Hepatocyte (in vitro differentiated cells): ENCODE results near the gene TSPAN15. TPM values are rescaled to one million over a fixed set of nuclear protein-coding genes. Genes with fewer than 3 reads are reported as not detected.

Experiments
- DNase-seq: peaks from one replicate; pipeline ENCODE4 v3.0.0-alpha.2; 2016; ENCODE audit warnings: low spot score
- H2AFZ ChIP-seq: fragments of 200-600 bp; sonication (generic); 2 replicates; pipeline ENCODE4 v1.6.0; 2016; ENCODE audit warnings: antibody characterized with exemption, mild to moderate bottlenecking
- H3K27ac ChIP-seq: fragments of 200-600 bp; sonication (generic); 2 replicates; pipeline ENCODE4 v1.5.1; 2016; ENCODE audit warnings: mild to moderate bottlenecking
- H3K27me3 ChIP-seq: fragments of 200-600 bp; sonication (generic); 2 replicates; pipeline ENCODE4 v1.6.1; 2016
- H3K36me3 ChIP-seq: fragments of 200-600 bp; sonication (generic); replicated peaks from 2 replicates; pipeline ENCODE4 v1.5.1; 2016; ENCODE audit warnings: low read depth; ENCODE audit not compliant: insufficient read depth
- H3K4me1 ChIP-seq: fragments of 200-600 bp; sonication (generic); 2 replicates; pipeline ENCODE4 v1.5.1; 2016; ENCODE audit warnings: mild to moderate bottlenecking, moderate library complexity; ENCODE audit not compliant: insufficient read depth
- H3K4me2 ChIP-seq: fragments of 200-600 bp; sonication (generic); 2 replicates; pipeline ENCODE4 v1.6.0; 2016
- H3K4me3 ChIP-seq: fragments of 200-600 bp; sonication (generic); 2 replicates; pipeline ENCODE4 v1.5.1; 2016; ENCODE audit warnings: mild to moderate bottlenecking
- H3K79me2 ChIP-seq: fragments of 200-600 bp; sonication (generic); 2 replicates; pipeline ENCODE4 v1.6.0; 2017; ENCODE audit warnings: mild to moderate bottlenecking
- H3K9me2 ChIP-seq: fragments of 200-600 bp; sonication (generic); replicated peaks from 2 replicates; pipeline ENCODE4 v1.6.0; 2017; ENCODE audit warnings: mild to moderate bottlenecking; ENCODE audit not compliant: insufficient read depth
- H3K9me3 ChIP-seq: fragments of 200-600 bp; sonication (generic); 2 replicates; pipeline ENCODE4 v1.5.1; 2016; ENCODE audit warnings: low read depth, mild to moderate bottlenecking
- H4K20me1 ChIP-seq: fragments of 200-600 bp; sonication (generic); 2 replicates; pipeline ENCODE4 v1.6.0; 2016; ENCODE audit warnings: mild to moderate bottlenecking; ENCODE audit not compliant: insufficient read depth, poor library complexity, severe bottlenecking
- EZH2 ChIP-seq: fragments of 200-600 bp; sonication (generic); IDR thresholded peaks from 2 replicates; pipeline ENCODE4 v1.6.1; 2016; ENCODE audit warnings: antibody characterized with exemption, mild to moderate bottlenecking, borderline replicate concordance
- EZH2phosphoT487 ChIP-seq: fragments of 200-600 bp; sonication (generic); IDR thresholded peaks from one replicate; pipeline ENCODE4 v1.6.1; 2018; ENCODE audit warnings: antibody characterized with exemption, mild to moderate bottlenecking, low read depth, moderate library complexity; ENCODE audit not compliant: unreplicated experiment, severe bottlenecking
- WGBS: methylation state at CpG from one replicate; pipeline ENCODE4 v1.1.6; 2016; ENCODE audit warnings: low lambda C conversion rate; ENCODE audit errors: missing lambda C conversion rate; 5-methylcytosine and 5-hydroxymethylcytosine counted together
- polyA plus RNA-seq: library from polyadenylated mRNA; unstranded; fragments of >200 nt; fragmentation: Nextera tagmentation; extraction: Ambion mirVana; gene quantifications from 2 replicates; pipeline ENCODE4 v1.2.1, GENCODE V29; 2016
- total RNA-seq: library from RNA; depleted of rRNA; stranded (reverse); fragments of >200 nt; gene quantifications from 2 replicates; pipeline ENCODE4 v1.2.3, GENCODE V29; 2014
- TF ChIP-seq, protein P1 (sequence below): fragments of 200-600 bp; sonication (generic); IDR thresholded peaks from 2 replicates; pipeline ENCODE4 v1.5.1; 2016; ENCODE audit warnings: antibody characterized with exemption, mild to moderate bottlenecking; ENCODE audit not compliant: poor library complexity

Gene TSPAN15
- total and polyA plus RNA-seq, 2 experiments from 2014 or later: 29.0 to 66.4 TPM

DNA sequence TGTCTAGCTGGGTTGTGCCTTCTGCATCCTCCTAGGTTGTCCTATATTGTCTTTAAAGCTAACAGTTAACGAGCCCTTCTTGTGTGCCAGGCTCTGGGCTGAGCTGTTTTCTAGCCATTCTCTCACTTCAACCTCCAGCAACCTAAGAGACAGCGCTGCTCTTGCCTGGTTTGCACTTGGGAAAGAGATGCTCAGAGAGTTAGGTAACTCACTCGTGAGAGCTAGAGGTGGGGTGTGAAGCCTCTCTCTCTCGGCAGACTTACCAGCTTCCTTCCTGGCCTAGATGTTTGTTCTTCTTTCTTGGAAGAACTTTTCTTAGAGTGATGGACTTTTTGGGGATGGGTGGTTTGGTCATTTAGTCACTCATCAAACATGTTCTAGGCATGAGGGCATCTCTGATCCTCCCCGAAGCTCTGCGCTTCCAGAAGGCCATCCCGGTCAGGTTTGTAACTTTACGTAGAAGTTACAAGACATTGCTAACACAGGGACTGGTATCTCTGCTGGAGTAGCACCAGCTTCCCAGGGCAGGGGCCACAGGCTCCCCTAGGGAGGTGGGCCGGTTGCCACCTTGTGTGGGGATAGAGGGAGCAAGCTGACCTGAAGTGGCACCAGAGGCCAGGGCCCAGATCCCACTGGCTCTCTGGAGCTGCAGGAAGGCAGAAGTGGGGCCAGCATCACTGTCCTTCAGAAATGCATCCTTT is 14.3 kb downstream of the TSPAN15 start:
- H3K9me2 ChIP-seq: no peaks in the 10 kb centered on the region
- 95% methylated on average over 9 of the region's 9 CpGs for WGBS
- peaks cover 52% of the 10 kb centered on the region for H3K79me2 ChIP-seq
- H3K4me2 ChIP-seq: no peak overlapping the region
- H3K36me3 ChIP-seq: no peaks in the 10 kb centered on the region
- peaks cover 14% of the 10 kb centered on the region for H3K4me1 ChIP-seq
- no peak for TF ChIP-seq EZH2
- TF ChIP-seq EZH2phosphoT487: no peak
- TF ChIP-seq, protein P1, sequence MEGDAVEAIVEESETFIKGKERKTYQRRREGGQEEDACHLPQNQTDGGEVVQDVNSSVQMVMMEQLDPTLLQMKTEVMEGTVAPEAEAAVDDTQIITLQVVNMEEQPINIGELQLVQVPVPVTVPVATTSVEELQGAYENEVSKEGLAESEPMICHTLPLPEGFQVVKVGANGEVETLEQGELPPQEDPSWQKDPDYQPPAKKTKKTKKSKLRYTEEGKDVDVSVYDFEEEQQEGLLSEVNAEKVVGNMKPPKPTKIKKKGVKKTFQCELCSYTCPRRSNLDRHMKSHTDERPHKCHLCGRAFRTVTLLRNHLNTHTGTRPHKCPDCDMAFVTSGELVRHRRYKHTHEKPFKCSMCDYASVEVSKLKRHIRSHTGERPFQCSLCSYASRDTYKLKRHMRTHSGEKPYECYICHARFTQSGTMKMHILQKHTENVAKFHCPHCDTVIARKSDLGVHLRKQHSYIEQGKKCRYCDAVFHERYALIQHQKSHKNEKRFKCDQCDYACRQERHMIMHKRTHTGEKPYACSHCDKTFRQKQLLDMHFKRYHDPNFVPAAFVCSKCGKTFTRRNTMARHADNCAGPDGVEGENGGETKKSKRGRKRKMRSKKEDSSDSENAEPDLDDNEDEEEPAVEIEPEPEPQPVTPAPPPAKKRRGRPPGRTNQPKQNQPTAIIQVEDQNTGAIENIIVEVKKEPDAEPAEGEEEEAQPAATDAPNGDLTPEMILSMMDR: no peak
- no peaks in the 10 kb centered on the region for H3K27me3 ChIP-seq
- H4K20me1 ChIP-seq: no peaks in the 10 kb centered on the region
- H3K27ac ChIP-seq: peak overlapping the region; percentile 27
- no peak overlapping the region for H2AFZ ChIP-seq
- H3K4me3 ChIP-seq: no peak overlapping the region
- no peaks in the 10 kb centered on the region for H3K9me3 ChIP-seq
- DNase-seq: no peak

DNA sequence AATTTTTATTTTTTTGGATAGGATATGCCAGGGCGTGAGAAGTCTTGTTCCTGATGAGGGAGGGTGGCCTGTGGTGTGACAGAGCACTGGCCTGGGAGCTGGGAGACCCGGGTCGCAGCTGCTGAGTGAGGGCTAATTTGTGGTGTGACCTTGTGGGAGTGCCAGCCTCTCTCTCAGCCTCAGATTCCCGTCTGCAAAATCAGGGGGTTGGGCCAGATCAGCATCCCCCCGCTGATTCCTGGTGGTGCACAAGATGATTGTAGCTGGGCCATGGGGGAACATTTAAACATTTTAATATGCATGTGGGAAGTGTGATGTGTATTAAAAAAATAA is 14.9 kb downstream of the TSPAN15 start:
- no peak for TF ChIP-seq EZH2
- TF ChIP-seq, protein P1: no peak
- TF ChIP-seq EZH2phosphoT487: no peak
- peaks cover 14% of the 10 kb centered on the region for H3K4me1 ChIP-seq
- no peak overlapping the region for H3K27ac ChIP-seq
- no peak overlapping the region for H3K4me3 ChIP-seq
- H3K4me2 ChIP-seq: no peak overlapping the region
- H3K79me2 ChIP-seq: peaks cover 47% of the 10 kb centered on the region
- H4K20me1 ChIP-seq: no peaks in the 10 kb centered on the region
- H3K36me3 ChIP-seq: no peaks in the 10 kb centered on the region
- H3K27me3 ChIP-seq: no peaks in the 10 kb centered on the region
- H3K9me3 ChIP-seq: no peaks in the 10 kb centered on the region
- DNase-seq: no peak
- 81% methylated on average over 5 of the region's 5 CpGs for WGBS
- H3K9me2 ChIP-seq: no peaks in the 10 kb centered on the region
- no peak overlapping the region for H2AFZ ChIP-seq

DNA sequence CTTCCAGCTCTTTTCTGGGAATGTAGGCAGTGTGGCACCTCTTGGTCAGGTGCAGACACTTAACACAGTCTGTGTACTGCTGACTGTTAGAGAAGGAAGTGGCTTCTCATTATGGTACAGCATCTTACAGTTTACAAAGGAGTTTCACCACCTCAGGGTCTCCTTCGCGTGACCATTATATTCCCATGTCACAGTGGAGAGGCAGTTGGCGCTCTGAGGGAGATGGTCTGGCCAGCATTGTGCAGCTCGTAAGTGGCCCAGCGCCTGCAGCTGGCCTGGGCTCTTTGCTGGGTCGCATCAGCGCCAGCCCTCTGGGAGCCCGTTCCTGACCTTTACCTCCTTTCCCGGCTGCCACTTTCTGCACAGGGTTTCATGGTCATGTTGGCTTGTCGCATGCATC is 15.4 kb downstream of the TSPAN15 start:
- Histone ChIP-seq H3K27me3 (no peaks in the 10 kb centered on the region), H3K9me3 (no peaks in the 10 kb centered on the region), H3K9me2 (no peaks in the 10 kb centered on the region), H3K79me2 (peaks cover 43% of the 10 kb centered on the region), H3K27ac (no peak overlapping the region), H3K4me1 (peaks cover 14% of the 10 kb centered on the region), H3K36me3 (no peaks in the 10 kb centered on the region), H3K4me2 (no peak overlapping the region), H3K4me3 (no peak overlapping the region), H2AFZ (no peak overlapping the region), H4K20me1 (no peaks in the 10 kb centered on the region)
- DNase-seq: no peak
- 94% methylated on average over 10 of the region's 10 CpGs for WGBS
- TF ChIP-seq, protein P1: no peak
- TF ChIP-seq EZH2phosphoT487: no peak
- no peak for TF ChIP-seq EZH2
